ENCODE results near the gene CNTNAP2. TPM values are rescaled to one million over a fixed set of nuclear protein-coding genes. Genes with fewer than 3 reads are reported as not detected.
"Not testable (repeated sequence)": the region's sequence is repeated elsewhere in the genome, so short reads cannot be mapped to it uniquely, and the experiment has no call there.

The CNTNAP2 gene
- total RNA-seq, 1 donor: 0.54 TPM

GRCh38 chr7:147571436-147572185, 1455.0 kb downstream of the CNTNAP2 start:
- DNase-seq (ENCODE audit: low read depth in 2 of 3, low spot score in 2 of 3): no peak

DNA sequence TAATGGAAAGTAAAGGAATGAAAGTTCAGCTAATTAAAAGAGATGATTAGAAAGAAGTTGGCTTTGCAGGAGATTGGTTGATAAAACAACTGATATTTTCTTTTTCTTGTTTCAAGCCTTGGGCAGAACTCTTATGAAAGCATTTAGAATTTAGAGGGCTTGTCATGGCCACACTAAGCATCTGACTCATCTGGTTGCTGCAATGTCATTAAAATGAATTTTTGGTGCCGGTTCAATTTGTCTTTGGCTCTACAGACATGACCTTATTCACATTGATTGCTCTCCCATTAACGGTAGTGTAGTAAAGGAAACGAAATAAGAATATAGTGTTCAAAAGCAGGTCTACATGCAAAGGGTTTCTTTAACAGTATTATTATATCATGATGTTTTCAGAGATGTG, 1461.6 kb downstream of the CNTNAP2 start:
- DNase-seq (ENCODE audit: low read depth in 2 of 3, low spot score in 2 of 3): no peak

DNA sequence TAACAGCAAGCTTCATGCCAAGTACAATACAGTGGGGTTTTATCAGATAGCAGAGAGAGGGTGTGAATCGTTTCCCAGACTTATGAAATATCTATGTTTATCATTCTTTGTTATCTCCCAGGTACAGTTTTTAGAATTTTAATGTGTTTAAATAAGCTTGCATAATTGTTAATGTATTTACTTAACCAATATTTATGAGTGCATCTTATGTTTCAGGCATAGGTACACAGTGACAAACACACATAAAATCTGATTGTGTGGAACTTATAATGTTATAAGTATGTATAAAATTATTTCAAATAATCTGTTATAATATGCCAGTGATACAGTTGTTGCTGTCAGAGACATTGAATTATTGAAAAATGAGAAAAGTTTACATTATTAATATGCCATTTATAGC, 1462.5 kb downstream of the CNTNAP2 start:
- DNase-seq (ENCODE audit: low read depth in 2 of 3, low spot score in 2 of 3): no peak

DNA sequence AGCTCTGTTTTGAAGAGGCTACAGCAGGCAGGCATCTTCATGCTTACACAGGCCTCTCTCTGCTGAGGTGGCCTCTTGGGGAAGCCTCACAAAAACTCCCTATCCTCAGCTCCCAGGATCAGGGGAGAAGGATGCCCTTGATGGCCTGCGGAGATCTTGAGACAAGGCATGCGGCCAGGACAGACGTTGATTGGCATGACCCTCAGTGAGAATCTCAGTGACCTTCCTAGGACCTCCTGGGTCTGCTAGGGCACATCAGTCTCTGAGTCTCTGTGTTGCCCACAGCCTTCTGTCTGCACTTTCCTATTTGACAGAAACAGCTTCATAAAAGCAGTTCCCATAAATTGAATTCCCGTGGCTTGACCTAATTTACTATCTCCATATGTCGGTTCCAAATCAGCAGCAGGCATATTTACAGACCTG, 1468.2 kb downstream of the CNTNAP2 start:
- DNase-seq (ENCODE audit: low read depth in 2 of 3, low spot score in 2 of 3): no peak

DNA sequence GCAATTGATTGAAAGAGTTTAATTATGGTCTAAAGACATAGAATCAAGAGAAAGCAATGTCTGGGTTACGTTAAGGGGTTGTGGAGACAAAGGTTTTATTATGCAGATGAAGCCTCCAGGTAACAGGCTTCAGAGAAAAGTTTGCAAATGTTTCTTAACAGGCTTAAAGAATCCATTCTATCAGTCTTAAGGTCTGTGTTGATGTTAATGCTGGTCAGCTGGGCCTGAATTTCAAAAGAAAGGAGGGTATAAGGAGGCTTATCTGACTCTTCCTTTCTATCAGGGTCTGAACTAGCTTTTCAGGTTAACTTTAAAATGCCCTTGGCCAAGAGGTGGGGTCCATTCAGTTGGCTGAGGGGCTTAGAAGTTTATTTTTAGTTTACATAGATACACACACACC, 1469.5 kb downstream of the CNTNAP2 start:
- DNase-seq (ENCODE audit: low read depth in 2 of 3, low spot score in 2 of 3): no peak

- DNase-seq (ENCODE audit: low read depth in 2 of 3, low spot score in 2 of 3): no peak
These were observed 1469.9 kb downstream of the CNTNAP2 start for GRCh38 chr7:147586526-147586925.

- no peak for DNase-seq (ENCODE audit: low read depth in 2 of 3, low spot score in 2 of 3)
These were observed 1476.9 kb downstream of the CNTNAP2 start for GRCh38 chr7:147593271-147594057.

DNA sequence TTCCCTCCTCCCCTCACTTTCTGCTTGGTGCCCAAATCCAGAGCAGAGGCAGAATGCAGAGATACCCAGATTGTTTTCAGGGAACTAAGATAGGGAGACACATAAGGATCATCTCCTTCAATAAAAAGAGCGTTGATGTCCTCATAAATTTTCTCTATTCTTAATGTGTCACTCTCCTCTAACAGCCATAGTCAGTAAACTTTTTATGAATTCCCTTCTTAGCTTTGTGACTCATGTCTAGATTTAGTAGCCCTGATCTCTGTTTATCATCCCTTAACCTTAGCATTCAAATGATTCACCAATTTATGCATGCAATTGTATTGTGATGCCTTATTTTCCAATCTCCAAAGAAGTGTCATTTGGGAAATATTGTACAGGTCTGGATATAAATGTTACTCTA, 1478.4 kb downstream of the CNTNAP2 start:
- no peak for DNase-seq (ENCODE audit: low read depth in 2 of 3, low spot score in 2 of 3)

DNA sequence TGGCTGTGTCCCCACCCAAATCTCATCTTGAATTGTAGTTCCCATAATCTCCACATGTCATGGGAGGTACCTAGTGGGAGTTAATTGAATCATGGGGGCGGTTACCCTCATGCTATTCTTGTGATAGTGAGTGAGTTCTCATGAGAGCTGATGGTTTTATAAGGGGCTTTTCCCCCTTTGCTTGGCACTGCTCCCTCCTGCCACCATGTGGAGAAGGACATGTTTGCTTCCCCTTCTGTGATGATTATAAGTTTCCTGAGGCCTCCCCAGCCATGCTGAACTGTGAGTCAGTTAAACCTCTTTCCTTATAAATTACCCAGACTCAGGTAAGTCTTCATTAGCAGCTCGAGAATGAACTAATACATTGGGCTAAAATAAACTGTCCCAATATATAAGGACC, 1482.1 kb downstream of the CNTNAP2 start:
- not testable (repeated sequence) for DNase-seq (ENCODE audit: low read depth in 2 of 3, low spot score in 2 of 3)

GRCh38 chr7:147605323-147605722, 1488.7 kb downstream of the CNTNAP2 start:
- DNase-seq (ENCODE audit: low read depth in 2 of 3, low spot score in 2 of 3): no peak

- DNase-seq (ENCODE audit: low read depth in 2 of 3, low spot score in 2 of 3): no peak
These were observed 1490.7 kb downstream of the CNTNAP2 start for GRCh38 chr7:147607157-147607800.

GRCh38 chr7:147611431-147611830, 1494.8 kb downstream of the CNTNAP2 start:
- no peak for DNase-seq (ENCODE audit: low read depth in 2 of 3, low spot score in 2 of 3)

- no peak for DNase-seq (ENCODE audit: low read depth in 2 of 3, low spot score in 2 of 3)
These were observed 1518.7 kb downstream of the CNTNAP2 start for GRCh38 chr7:147635288-147635687.

GRCh38 chr7:147636553-147636952, 1520.0 kb downstream of the CNTNAP2 start:
- DNase-seq (ENCODE audit: low read depth in 2 of 3, low spot score in 2 of 3): no peak

GRCh38 chr7:147638566-147638965, 1522.0 kb downstream of the CNTNAP2 start:
- no peak for DNase-seq (ENCODE audit: low read depth in 2 of 3, low spot score in 2 of 3)

- DNase-seq (ENCODE audit: low read depth in 2 of 3, low spot score in 2 of 3): no peak
These were observed 1522.4 kb downstream of the CNTNAP2 start for GRCh38 chr7:147639037-147639436.

GRCh38 chr7:147639751-147640150, 1523.2 kb downstream of the CNTNAP2 start:
- no peak for DNase-seq (ENCODE audit: low read depth in 2 of 3, low spot score in 2 of 3)

DNA sequence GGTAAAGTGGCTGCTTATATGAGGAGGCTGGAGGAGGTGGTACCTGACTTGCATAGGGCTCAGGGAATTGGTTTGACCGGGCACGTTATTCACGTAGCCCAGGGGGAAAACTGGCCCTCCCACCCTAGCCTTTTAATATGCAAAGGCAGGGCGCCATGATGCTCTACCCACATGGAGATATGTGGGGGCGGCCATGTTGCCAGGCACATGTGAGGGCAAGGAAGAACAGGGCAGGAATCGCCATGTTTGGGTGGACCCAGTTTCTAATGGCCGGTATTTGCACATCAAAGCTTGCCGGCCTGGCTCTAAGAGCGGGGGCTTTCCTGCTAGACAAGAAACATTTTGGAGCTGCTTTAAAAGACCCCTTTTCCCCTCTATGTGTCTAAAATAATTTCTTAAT, 1524.2 kb downstream of the CNTNAP2 start:
- DNase-seq (ENCODE audit: low read depth in 2 of 3, low spot score in 2 of 3): no peak

DNA sequence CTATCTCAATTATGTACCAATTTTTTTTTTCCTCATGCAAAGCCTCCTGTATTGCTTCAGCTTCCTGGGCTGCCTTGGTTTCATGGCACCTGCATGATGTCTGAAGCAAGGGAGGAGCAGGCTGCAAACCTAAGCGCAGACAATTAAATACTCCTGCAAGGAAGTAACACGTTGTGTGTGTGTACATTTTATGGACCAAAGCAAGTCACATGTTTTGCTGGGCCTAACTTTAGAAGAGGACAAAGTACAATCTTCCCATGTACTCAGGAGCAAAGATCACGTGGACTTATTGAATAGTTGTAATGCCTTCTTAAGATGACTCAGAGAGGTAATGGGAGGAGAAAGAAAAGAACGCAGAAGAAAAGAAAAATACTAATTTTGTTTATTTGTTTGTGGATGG, 1530.0 kb downstream of the CNTNAP2 start:
- no peak for DNase-seq (ENCODE audit: low read depth in 2 of 3, low spot score in 2 of 3)

DNA sequence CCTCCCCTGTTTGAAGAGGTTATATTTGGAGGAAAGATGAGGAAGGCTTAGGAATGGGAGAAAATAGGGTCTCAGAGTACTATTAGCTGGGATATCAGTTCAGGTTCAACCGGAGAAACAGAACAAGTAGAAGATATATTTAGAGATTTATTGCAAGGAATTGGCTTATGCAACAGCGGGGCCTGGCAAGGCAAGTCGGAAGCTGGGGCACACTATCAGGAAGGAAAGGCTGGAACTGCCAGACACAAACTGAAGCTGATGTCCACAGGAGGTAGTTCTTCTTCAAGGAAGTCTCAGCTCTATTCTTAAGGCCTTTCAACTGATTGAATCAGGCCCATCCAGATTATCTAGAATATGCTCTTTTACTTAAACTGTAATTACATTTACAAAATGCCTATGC, 1534.4 kb downstream of the CNTNAP2 start:
- no peak for DNase-seq (ENCODE audit: low read depth in 2 of 3, low spot score in 2 of 3)

- no peak for DNase-seq (ENCODE audit: low read depth in 2 of 3, low spot score in 2 of 3)
These were observed 1535.0 kb downstream of the CNTNAP2 start for GRCh38 chr7:147651601-147652000.

DNA sequence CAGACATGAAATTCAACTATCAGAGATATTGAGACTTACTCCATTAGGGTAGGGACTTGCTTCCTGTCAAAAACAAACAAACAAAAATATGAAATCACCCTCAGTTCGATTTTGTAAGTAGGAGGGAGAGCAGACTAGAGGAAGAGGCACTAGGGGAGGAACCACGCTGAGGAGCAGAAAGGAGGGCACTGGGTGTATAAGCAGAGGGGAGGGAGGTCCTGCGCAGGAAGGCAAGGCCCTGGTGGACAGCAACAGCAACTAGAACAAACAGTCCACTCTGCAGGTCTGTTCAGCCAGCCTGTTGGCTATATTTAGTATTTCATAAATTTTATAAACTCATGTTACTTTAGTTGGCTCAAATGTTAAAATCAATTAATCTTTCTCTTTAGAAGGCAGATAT, 1536.9 kb downstream of the CNTNAP2 start:
- DNase-seq (ENCODE audit: low read depth in 2 of 3, low spot score in 2 of 3): no peak

Data from hematopoietic multipotent progenitor cell (in vitro differentiated cells).